Neural cell (in vitro differentiated cells): ENCODE data around the gene CA6. TPM values are rescaled to one million over a fixed set of nuclear protein-coding genes. Genes with fewer than 3 reads are reported as not detected.

Experiments used
- H2AFZ ChIP-seq: fragments of 200-600, 300-800 bp; sonication (generic), shearing (Covaris generic); 2 replicates; pipeline ENCODE4 v1.6.0; 2014; ENCODE audit warnings: low read depth, mild to moderate bottlenecking, antibody characterized with exemption, low read length, moderate library complexity
- H3F3A ChIP-seq: fragments of 200-600 bp; shearing (Covaris generic); 2 replicates; pipeline ENCODE4 v1.6.1; 2016; ENCODE audit warnings: mild to moderate bottlenecking, moderate library complexity, mixed read lengths, antibody characterized with exemption, low read length; ENCODE audit not compliant: insufficient read depth, poor library complexity, severe bottlenecking
- H3K27ac ChIP-seq: fragments of 200-600, 300-800 bp; sonication (generic), shearing (Covaris generic); 2 replicates; pipeline ENCODE4 v1.5.1; 2014; ENCODE audit warnings: mild to moderate bottlenecking, low read length, moderate library complexity
- H3K27me3 ChIP-seq: fragments of 300-800, 200-600 bp; sonication (generic), shearing (Covaris generic); 2 replicates; pipeline ENCODE4 v1.6.0; 2014; ENCODE audit warnings: mild to moderate bottlenecking, low read depth, low read length, moderate library complexity; ENCODE audit not compliant: insufficient read depth
- H3K36me3 ChIP-seq: fragments of 300-800, 200-600 bp; sonication (generic), shearing (Covaris generic); 2 replicates; pipeline ENCODE4 v1.5.1; 2014; ENCODE audit warnings: mild to moderate bottlenecking, antibody characterized with exemption, low read length, moderate library complexity; ENCODE audit not compliant: insufficient read depth
- H3K4me2 ChIP-seq: fragments of 300-800, 200-600 bp; sonication (generic), shearing (Covaris generic); 2 replicates; pipeline ENCODE4 v1.6.0; 2014; ENCODE audit warnings: mild to moderate bottlenecking, low read length
- H3K4me3 ChIP-seq: fragments of 300-800, 200-600 bp; sonication (generic), shearing (Covaris generic); 2 replicates; pipeline ENCODE4 v1.5.1; 2014; ENCODE audit warnings: mild to moderate bottlenecking, low read length, moderate library complexity
- H3K79me2 ChIP-seq: fragments of 200-600 bp; shearing (Covaris generic); replicated peaks from 2 replicates; pipeline ENCODE4 v1.6.0; 2014; ENCODE audit warnings: mild to moderate bottlenecking, low read length, moderate library complexity; ENCODE audit not compliant: insufficient read depth
- H3K9ac ChIP-seq: fragments of 300-800, 200-600 bp; sonication (generic), shearing (Covaris generic); 2 replicates; pipeline ENCODE4 v1.6.1; 2016; ENCODE audit warnings: mild to moderate bottlenecking, low read length, mixed read lengths
- H3K9me2 ChIP-seq: fragments of 200-600 bp; shearing (Covaris generic); 2 replicates; pipeline ENCODE4 v1.6.1; 2016; ENCODE audit warnings: mild to moderate bottlenecking, low read length, mixed read lengths; ENCODE audit not compliant: insufficient read depth
- H3K9me3 ChIP-seq: fragments of 200-600, 300-800 bp; sonication (generic), shearing (Covaris generic); 2 replicates; pipeline ENCODE4 v1.6.1; 2016; ENCODE audit warnings: mild to moderate bottlenecking, mixed run types, low read length, moderate library complexity, mixed read lengths
- H4K20me1 ChIP-seq: fragments of 200-600 bp; shearing (Covaris generic); 2 replicates; pipeline ENCODE4 v1.6.1; 2016; ENCODE audit warnings: mild to moderate bottlenecking, mixed run types; ENCODE audit not compliant: insufficient read depth
- EP300 ChIP-seq: fragments of 450-650 bp; conservative IDR thresholded peaks from 2 replicates; pipeline ENCODE4 v1.6.1; 2014; ENCODE audit warnings: antibody characterized with exemption, mild to moderate bottlenecking, moderate library complexity; ENCODE audit not compliant: poor library complexity, severe bottlenecking
- EZH2 ChIP-seq: fragments of 200-600, 300-800 bp; shearing (Covaris generic), sonication (generic); IDR thresholded peaks from 2 replicates; pipeline ENCODE4 v1.6.1; 2014; ENCODE audit warnings: antibody characterized with exemption, low read length, borderline replicate concordance, mild to moderate bottlenecking; ENCODE audit not compliant: insufficient read depth, poor library complexity, severe bottlenecking
- MXI1 ChIP-seq: fragments of 450-650 bp; conservative IDR thresholded peaks from 2 replicates; pipeline ENCODE4 v1.6.1; 2014; ENCODE audit warnings: antibody characterized with exemption, mild to moderate bottlenecking; ENCODE audit not compliant: poor library complexity, severe bottlenecking
- POLR2AphosphoS5 ChIP-seq: IDR thresholded peaks from 2 replicates; pipeline ENCODE4 v1.6.1; 2012
- RAD21 ChIP-seq: fragments of 450-650 bp; conservative IDR thresholded peaks from 2 replicates; pipeline ENCODE4 v1.6.1; 2014; ENCODE audit warnings: antibody characterized with exemption, mild to moderate bottlenecking, moderate library complexity
- SMC3 ChIP-seq: fragments of 450-650 bp; conservative IDR thresholded peaks from 2 replicates; pipeline ENCODE4 v1.6.1; 2014; ENCODE audit warnings: antibody characterized with exemption, mild to moderate bottlenecking, moderate library complexity; ENCODE audit not compliant: poor library complexity
- TAF1 ChIP-seq: IDR thresholded peaks from 2 replicates; pipeline ENCODE4 v1.6.1; 2012; ENCODE audit warnings: low read depth
- polyA plus RNA-seq: library from polyadenylated mRNA; depleted of rRNA; stranded (reverse); fragments of >200 nt; gene quantifications from 2 replicates; pipeline ENCODE4 v1.2.3, GENCODE V29; 2014
- TF ChIP-seq, protein P1 (sequence below): IDR thresholded peaks from 2 replicates; pipeline ENCODE4 v1.6.1; 2012; ENCODE audit warnings: borderline replicate concordance
- TF ChIP-seq, protein P2 (sequence below): fragments of 450-650 bp; IDR thresholded peaks from 2 replicates; pipeline ENCODE4 v1.5.1; 2014; ENCODE audit warnings: antibody characterized with exemption, mild to moderate bottlenecking, moderate library complexity; ENCODE audit not compliant: poor library complexity, severe bottlenecking

CA6 gene
- polyA plus RNA-seq, 1 donor from 2014 or later: not detected

DNA sequence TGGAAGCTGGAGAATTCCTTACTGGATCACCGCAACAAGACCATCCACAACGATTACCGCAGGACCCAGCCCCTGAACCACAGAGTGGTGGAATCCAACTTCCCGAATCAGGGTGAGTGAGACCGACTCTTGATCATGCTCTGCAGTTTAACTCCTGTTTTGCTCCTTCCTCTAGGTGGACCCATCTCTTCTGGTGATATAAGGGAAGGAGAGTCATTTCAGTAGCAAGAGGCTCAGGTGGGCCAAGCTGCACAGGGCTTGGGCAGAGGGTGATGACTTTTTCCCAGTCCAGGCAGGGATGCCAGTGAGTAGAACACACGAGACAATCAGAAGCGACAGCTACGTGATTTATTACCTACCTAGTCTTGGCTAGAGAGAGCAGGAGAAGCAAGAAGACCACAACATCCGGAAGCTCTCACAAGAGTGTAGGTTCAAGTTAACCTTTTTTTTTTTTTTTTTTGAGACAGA lies 25.2 kb downstream of the CA6 start (continued):
- TF ChIP-seq SMC3 (no peak), TAF1 (no peak), EZH2 (no peak)

DNA sequence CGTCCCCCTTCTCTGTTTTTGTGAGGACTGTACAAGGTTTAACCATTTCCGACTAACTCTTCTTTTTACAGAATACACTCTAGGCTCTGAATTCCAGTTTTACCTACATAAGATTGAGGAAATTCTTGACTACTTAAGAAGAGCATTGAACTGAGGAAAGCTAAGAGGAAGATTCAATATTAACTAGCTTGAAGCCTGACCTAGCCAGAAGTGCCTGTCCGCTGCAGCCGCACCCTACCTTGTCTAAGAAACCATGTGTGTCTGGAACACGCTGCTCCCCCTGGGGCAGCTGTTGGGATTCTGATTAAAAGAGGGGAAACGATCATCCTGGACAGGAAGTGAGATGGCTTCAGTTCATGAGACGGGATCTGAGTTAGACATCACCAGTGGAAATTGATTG lies 28.9 kb downstream of the CA6 start:
- Histone ChIP-seq H3K27me3 (no peaks in the 10 kb centered on the region), H3K27ac (no peak overlapping the region), H3K4me3 (no peak overlapping the region), H3K9ac (no peak overlapping the region), H2AFZ (no peak overlapping the region), H3K9me2 (no peaks in the 10 kb centered on the region), H3K9me3 (no peaks in the 10 kb centered on the region), H3K36me3 (no peaks in the 10 kb centered on the region), H3K4me2 (no peak overlapping the region), H3F3A (no peaks in the 10 kb centered on the region), H3K79me2 (no peaks in the 10 kb centered on the region), H4K20me1 (no peaks in the 10 kb centered on the region)
- no peak for TF ChIP-seq EP300
- TF ChIP-seq TAF1: no peak
- TF ChIP-seq SMC3: no peak
- TF ChIP-seq, protein P1, sequence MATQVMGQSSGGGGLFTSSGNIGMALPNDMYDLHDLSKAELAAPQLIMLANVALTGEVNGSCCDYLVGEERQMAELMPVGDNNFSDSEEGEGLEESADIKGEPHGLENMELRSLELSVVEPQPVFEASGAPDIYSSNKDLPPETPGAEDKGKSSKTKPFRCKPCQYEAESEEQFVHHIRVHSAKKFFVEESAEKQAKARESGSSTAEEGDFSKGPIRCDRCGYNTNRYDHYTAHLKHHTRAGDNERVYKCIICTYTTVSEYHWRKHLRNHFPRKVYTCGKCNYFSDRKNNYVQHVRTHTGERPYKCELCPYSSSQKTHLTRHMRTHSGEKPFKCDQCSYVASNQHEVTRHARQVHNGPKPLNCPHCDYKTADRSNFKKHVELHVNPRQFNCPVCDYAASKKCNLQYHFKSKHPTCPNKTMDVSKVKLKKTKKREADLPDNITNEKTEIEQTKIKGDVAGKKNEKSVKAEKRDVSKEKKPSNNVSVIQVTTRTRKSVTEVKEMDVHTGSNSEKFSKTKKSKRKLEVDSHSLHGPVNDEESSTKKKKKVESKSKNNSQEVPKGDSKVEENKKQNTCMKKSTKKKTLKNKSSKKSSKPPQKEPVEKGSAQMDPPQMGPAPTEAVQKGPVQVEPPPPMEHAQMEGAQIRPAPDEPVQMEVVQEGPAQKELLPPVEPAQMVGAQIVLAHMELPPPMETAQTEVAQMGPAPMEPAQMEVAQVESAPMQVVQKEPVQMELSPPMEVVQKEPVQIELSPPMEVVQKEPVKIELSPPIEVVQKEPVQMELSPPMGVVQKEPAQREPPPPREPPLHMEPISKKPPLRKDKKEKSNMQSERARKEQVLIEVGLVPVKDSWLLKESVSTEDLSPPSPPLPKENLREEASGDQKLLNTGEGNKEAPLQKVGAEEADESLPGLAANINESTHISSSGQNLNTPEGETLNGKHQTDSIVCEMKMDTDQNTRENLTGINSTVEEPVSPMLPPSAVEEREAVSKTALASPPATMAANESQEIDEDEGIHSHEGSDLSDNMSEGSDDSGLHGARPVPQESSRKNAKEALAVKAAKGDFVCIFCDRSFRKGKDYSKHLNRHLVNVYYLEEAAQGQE: no peak
- no peak for TF ChIP-seq POLR2AphosphoS5
- no peak for TF ChIP-seq RAD21
- no peak for TF ChIP-seq MXI1
- TF ChIP-seq, protein P2, sequence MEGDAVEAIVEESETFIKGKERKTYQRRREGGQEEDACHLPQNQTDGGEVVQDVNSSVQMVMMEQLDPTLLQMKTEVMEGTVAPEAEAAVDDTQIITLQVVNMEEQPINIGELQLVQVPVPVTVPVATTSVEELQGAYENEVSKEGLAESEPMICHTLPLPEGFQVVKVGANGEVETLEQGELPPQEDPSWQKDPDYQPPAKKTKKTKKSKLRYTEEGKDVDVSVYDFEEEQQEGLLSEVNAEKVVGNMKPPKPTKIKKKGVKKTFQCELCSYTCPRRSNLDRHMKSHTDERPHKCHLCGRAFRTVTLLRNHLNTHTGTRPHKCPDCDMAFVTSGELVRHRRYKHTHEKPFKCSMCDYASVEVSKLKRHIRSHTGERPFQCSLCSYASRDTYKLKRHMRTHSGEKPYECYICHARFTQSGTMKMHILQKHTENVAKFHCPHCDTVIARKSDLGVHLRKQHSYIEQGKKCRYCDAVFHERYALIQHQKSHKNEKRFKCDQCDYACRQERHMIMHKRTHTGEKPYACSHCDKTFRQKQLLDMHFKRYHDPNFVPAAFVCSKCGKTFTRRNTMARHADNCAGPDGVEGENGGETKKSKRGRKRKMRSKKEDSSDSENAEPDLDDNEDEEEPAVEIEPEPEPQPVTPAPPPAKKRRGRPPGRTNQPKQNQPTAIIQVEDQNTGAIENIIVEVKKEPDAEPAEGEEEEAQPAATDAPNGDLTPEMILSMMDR: no peak

DNA sequence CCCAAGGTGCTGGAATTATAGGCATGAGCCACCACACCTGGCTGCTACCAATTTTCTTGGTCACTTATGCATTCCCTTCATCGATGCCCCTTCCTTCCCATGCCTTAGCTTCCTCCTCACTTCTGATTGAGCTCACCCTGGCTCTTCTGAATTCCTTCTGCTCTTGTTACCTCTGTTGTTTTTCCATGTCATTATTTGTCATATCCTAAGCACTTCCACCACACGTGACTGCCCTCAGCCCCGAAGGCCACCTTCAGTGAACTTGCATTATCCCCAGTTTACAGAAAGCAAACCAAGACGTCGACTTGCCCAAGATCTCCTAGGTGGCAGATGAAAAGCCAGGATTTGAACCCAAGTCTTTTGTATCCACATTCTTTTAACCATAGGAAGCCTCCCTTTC lies 30.7 kb downstream of the CA6 start:
- no peaks in the 10 kb centered on the region for H3K9me3 ChIP-seq
- H2AFZ ChIP-seq: no peak overlapping the region
- H4K20me1 ChIP-seq: no peaks in the 10 kb centered on the region
- no peaks in the 10 kb centered on the region for H3K9me2 ChIP-seq
- no peak overlapping the region for H3K9ac ChIP-seq
- no peak overlapping the region for H3K27ac ChIP-seq
- H3K4me2 ChIP-seq: no peak overlapping the region
- H3K79me2 ChIP-seq: no peaks in the 10 kb centered on the region
- H3K36me3 ChIP-seq: no peaks in the 10 kb centered on the region
- TF ChIP-seq, protein P1: no peak
- no peak for TF ChIP-seq TAF1
- H3F3A ChIP-seq: no peaks in the 10 kb centered on the region
- H3K27me3 ChIP-seq: no peaks in the 10 kb centered on the region
- no peak overlapping the region for H3K4me3 ChIP-seq
